HG03460 (cell line): Measurements from ENCODE around the gene TMEM45B.

Experiments used
- ATAC-seq: cut with Tn5 transposase; IDR thresholded peaks from one replicate; pipeline ENCODE4 v1.9.1; 2021; ENCODE audit not compliant: unreplicated experiment

Gene TMEM45B

GRCh38 chr11:129896062-129896461, 80.4 kb downstream of the TMEM45B start:
- ATAC-seq: no peak

GRCh38 chr11:129905402-129905801, 89.8 kb downstream of the TMEM45B start:
- ATAC-seq: no peak
